ENCODE results near the gene CHTF18. TPM values are rescaled to one million over a fixed set of nuclear protein-coding genes. Genes with fewer than 3 reads are reported as not detected.
"Not testable (repeated sequence)": the region's sequence is repeated elsewhere in the genome, so short reads cannot be mapped to it uniquely, and the experiment has no call there.

The CHTF18 gene
- 79.5 TPM for polyA plus RNA-seq (2012; ENCODE audit: insufficient read depth, insufficient read length, low read depth)

DNA sequence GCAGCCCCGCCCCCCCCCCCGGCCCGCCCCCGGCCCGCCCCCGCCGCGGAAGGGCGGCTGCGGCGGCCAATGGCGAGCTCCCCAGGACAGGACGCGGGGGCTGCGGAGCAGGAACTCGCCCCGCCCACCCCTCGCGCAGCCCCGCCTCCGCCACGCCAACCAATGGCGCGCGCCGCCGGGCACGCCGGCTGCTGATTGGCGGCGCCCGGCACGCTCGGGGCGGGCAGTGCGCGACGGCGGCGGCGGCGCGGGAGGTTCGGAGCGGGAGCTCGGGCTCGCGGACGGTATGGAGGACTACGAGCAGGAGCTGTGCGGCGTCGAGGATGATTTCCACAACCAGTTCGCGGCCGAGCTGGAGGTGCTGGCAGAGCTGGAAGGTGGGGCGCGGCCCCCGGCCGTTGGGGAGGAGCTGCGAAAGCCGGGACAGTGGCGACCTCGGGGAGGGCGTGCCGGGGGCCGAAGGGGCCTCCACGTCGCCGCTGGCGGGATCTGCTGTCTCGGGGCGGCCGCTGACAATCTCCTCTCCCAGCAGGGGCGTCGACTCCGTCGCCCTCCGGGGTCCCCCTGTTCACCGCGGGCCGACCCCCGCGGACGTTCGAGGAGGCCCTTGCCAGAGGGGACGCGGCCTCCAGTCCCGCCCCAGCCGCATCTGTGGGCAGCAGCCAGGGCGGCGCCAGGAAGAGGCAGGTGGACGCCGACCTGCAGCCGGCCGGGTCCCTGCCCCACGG is at the start of gene CHTF18:
Gene CHTF18, plus strand, starts transcription at position 222 of the 728 bp plus-strand sequence. Its CDS starts 65 bp downstream, at position 287.
- peak; percentile 94 for DNase-seq
- H3K36me3 ChIP-seq = peaks cover 43% of the 10 kb centered on the region
- peak within 1 kb of the TSS; percentile 90 for H3K4me3 ChIP-seq (ENCODE audit: low read depth, low read length)
- TF ChIP-seq, protein P1, sequence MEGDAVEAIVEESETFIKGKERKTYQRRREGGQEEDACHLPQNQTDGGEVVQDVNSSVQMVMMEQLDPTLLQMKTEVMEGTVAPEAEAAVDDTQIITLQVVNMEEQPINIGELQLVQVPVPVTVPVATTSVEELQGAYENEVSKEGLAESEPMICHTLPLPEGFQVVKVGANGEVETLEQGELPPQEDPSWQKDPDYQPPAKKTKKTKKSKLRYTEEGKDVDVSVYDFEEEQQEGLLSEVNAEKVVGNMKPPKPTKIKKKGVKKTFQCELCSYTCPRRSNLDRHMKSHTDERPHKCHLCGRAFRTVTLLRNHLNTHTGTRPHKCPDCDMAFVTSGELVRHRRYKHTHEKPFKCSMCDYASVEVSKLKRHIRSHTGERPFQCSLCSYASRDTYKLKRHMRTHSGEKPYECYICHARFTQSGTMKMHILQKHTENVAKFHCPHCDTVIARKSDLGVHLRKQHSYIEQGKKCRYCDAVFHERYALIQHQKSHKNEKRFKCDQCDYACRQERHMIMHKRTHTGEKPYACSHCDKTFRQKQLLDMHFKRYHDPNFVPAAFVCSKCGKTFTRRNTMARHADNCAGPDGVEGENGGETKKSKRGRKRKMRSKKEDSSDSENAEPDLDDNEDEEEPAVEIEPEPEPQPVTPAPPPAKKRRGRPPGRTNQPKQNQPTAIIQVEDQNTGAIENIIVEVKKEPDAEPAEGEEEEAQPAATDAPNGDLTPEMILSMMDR (IDR thresholded peaks at IDR 0.05; ENCODE audit: low read depth, low read length) = no peak
- no peaks in the 10 kb centered on the region for H3K9me3 ChIP-seq
- no peaks in the 10 kb centered on the region for H3K27me3 ChIP-seq
- H3K4me1 ChIP-seq = peaks cover 3% of the 10 kb centered on the region; the same call in 1 of the 2 replicates

DNA sequence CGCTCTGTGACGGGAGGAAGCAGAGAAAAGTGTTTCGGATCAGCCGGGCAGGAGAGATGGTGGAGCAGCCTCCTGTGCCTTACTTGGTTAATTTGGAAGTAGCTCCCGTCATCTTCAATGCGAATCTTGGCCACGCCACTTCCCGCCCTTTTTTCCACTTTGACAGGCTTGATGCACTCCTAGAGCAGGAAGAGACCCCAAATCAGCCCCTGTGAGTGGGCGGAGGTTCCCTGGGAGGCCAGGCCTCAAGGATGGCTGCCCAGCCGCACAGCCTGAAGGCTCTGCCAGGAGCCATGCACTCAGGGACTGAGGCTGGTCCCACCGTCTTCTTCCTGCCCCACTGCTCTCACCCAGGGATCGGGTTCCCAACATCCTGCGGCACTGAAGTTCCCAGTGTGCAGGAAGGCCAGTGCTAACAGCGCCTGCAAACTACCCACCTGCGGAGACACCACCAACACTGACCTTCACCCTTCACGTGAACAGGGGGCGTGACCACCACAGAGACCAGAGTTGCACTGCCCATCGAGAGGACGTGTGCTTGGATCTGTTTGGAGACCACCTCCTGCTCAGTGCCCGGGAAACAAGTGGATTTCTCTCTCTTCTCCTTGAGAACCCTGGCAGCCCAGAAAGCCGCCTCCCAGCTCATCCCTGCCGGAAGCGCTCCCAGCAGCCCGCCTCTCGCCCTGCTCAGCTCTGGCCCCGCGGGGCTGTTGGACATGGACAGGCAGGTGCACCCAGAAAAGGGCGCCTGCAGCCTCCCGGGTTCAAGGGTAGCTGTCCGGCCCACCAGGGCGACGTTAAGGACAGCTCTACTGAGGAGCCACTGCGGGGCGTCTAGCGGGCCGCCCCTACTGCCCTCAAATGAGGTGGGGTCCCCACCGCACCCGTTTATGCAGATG is 48.6 kb upstream of the CHTF18 start:
- TF ChIP-seq, protein P1 (IDR thresholded peaks at IDR 0.05; ENCODE audit: low read depth, low read length) = no peak

DNA sequence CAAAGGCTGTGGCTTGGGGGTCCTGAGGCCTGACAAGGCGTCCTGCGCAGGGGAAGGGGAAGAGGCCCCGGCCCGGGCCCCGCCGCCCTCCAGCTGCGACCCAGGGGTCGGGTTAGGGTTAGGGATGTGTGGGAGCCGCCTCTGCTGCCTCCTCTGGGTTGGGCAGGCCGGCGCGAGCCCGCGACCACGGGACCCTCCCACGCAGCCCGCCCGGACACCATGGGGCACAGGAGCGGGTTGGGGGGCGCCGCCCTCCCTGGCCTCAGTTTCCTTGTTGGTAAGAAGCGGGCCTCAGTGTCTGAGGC is 48.0 kb upstream of the CHTF18 start:
- DNase-seq = peak; percentile 20
- H3K4me1 ChIP-seq = no peaks in the 10 kb centered on the region; the same call in 1 of the 2 replicates
- TF ChIP-seq, protein P1 (IDR thresholded peaks at IDR 0.05; ENCODE audit: low read depth, low read length) = no peak

More for the DNA sequence above, 48.6 kb upstream of the CHTF18 start:
- no peaks in the 10 kb centered on the region for H3K9me3 ChIP-seq
- no peaks in the 10 kb centered on the region; the same call in 1 of the 2 replicates for H3K4me1 ChIP-seq
- peaks cover 31% of the 10 kb centered on the region for H3K36me3 ChIP-seq
- DNase-seq = peak; percentile 23
- no peaks in the 10 kb centered on the region for H3K27me3 ChIP-seq
- peak overlapping the region; percentile 78 for H3K4me3 ChIP-seq (ENCODE audit: low read depth, low read length)

DNA sequence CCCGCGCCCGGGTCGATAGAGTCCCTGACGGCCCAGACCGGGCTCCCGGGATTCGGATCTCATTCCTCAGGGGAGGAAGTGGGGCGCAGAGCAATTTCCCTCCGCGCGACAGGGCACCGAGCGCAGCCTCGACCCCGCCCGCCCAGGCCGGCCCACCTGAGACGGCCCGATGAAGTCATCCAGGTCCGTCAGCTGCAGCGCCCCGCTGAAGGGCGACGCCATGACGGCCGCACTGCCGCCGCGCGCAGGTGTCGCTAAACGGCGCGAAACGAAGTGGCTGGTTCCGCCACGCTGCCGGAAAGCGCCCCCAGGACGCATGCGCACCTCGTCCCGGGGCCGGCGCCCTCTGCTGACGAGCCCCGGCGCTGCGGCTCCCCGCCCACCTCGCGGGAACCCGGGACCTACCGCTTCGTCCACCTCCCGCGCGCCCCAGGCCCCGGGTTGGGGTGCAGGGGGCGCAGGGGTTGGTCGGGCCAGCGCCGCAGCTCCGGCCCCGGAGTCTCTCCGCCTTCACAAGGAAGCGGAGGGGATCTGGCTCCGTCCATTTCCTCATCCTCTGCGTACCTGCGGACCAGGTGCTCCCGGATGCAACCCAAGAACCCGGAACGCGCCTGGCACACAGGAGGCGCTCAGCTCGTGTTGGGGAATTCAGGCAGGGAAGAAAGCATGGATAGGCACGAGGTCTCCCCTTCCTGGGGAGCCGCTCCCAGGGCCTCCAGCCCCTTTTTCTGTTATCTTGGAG is 47.5 kb upstream of the CHTF18 start, which contains the start of gene CIAO3:
Gene CIAO3, minus strand, starts transcription at position 234 of the 742 bp plus-strand sequence. Its CDS starts 12 bp downstream, at position 222.
- H3K27me3 ChIP-seq = no peaks in the 10 kb centered on the region
- no peaks in the 10 kb centered on the region for H3K9me3 ChIP-seq
- H3K36me3 ChIP-seq = peaks cover 30% of the 10 kb centered on the region
- H3K4me3 ChIP-seq (ENCODE audit: low read depth, low read length) = peak within 1 kb of the TSS; percentile 78
- TF ChIP-seq, protein P1 (IDR thresholded peaks at IDR 0.05; ENCODE audit: low read depth, low read length) = peak; percentile 69
- no peaks in the 10 kb centered on the region; the same call in 1 of the 2 replicates for H3K4me1 ChIP-seq
- DNase-seq = peak; percentile 93

More for the DNA sequence above, 48.0 kb upstream of the CHTF18 start:
- no peaks in the 10 kb centered on the region for H3K9me3 ChIP-seq
- peak overlapping the region; percentile 78 for H3K4me3 ChIP-seq (ENCODE audit: low read depth, low read length)
- H3K36me3 ChIP-seq = peaks cover 31% of the 10 kb centered on the region
- no peaks in the 10 kb centered on the region for H3K27me3 ChIP-seq

DNA sequence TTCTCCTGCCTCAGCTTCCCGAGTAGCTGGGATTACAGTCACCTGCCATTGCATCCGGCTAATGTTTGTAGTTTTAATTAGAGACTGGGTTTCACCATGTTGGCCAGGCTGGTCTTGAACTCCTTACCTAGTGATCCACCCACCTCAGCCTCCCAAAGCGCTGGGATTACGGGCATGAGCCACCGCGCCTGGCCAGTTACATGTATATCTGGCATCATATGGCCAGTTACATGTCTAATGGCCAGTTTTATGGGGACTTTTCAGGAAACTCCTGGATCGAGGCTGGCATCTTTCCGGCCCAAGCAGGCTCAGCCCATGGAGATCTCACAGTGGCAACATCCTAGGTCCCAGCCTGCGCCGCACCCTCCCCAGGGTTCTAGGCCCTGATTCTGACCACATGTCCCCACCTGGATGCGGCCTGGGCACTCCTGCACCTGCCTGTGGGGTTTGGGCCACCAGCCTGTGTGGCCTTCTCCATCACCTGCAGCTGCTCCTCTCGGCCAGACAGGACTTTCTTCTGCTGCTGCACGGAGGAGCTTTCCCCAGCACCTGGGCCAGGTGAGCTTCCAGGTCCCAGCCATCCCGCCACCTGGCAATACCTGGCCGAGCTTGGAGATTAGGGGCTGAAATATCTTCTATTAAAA is 46.3 kb upstream of the CHTF18 start:
- H3K4me1 ChIP-seq = no peaks in the 10 kb centered on the region; the same call in 1 of the 2 replicates
- TF ChIP-seq, protein P1 (IDR thresholded peaks at IDR 0.05; ENCODE audit: low read depth, low read length) = no peak
- DNase-seq = no peak

DNA sequence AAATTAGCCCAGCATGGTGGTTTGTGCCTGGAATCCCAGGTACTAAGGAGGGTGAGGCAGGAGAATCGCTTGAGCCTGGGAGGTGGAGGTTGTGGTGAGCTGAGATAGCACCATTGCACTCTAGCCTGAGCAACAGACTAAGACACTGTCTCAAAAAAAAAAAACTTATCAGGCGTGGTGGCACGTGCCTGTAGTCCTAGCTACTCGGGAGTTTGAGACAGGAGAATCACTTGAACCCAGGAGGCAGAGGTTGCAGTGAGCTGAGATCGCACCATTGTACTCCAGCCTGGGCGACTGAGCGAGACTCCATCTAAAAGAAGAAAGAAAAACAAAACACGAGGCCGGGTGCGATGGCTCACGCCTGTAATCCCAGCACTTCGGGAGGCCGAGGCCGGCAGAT is 45.5 kb upstream of the CHTF18 start:
- not testable (repeated sequence) for H3K4me1 ChIP-seq; H3K27me3 ChIP-seq; DNase-seq; H3K4me3 ChIP-seq (ENCODE audit: low read depth, low read length); H3K9me3 ChIP-seq
- H3K36me3 ChIP-seq = peaks cover 11% of the 10 kb centered on the region

More for the DNA sequence above, 46.3 kb upstream of the CHTF18 start:
- Histone ChIP-seq H3K9me3 (no peaks in the 10 kb centered on the region), H3K27me3 (no peaks in the 10 kb centered on the region), H3K4me3 (ENCODE audit: low read depth, low read length) (no peak overlapping the region), H3K36me3 (peaks cover 18% of the 10 kb centered on the region)
